ENCODE measurements around the gene ERC2.

ERC2 gene

DNA sequence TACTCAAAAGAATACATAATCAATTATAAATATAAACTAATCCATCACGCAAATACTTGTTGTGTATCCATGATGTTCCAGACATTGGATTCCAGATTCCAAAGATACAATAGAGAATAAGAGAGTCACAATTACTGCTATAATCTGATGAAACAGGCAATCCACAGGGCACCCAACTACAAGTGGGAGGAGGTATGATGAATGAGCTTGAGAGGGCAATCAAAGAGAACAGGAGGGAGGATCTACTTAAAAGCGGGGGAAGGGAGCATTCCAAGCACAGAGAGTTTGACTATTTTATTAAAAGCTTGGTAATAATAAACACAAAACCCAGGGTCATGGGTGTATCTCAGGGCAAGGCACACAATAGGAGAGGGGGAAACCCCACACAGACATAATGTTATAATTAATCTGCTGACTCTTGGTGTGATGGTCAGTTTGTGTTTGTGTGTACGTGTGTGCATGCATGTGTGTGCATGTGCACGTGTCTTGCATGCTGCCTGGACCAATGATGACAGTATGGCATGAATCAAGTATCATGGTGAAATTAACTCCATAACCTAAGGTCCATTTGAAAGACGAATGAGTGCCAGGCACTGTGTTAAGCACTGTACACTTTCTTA is 655.8 kb downstream of the ERC2 start:
- Histone ChIP-seq H3K27me3 (ENCODE audit: insufficient read depth, low read depth, severe bottlenecking) (no peaks in the 10 kb centered on the region), H3K4me3 (ENCODE audit: low read depth, low read length) (no peak overlapping the region), H3K27ac (no peak overlapping the region), H3K9me3 (ENCODE audit: severe bottlenecking) (no peaks in the 10 kb centered on the region), H3K36me3 (no peaks in the 10 kb centered on the region)
- no peak for DNase-seq
- TF ChIP-seq, protein P1, sequence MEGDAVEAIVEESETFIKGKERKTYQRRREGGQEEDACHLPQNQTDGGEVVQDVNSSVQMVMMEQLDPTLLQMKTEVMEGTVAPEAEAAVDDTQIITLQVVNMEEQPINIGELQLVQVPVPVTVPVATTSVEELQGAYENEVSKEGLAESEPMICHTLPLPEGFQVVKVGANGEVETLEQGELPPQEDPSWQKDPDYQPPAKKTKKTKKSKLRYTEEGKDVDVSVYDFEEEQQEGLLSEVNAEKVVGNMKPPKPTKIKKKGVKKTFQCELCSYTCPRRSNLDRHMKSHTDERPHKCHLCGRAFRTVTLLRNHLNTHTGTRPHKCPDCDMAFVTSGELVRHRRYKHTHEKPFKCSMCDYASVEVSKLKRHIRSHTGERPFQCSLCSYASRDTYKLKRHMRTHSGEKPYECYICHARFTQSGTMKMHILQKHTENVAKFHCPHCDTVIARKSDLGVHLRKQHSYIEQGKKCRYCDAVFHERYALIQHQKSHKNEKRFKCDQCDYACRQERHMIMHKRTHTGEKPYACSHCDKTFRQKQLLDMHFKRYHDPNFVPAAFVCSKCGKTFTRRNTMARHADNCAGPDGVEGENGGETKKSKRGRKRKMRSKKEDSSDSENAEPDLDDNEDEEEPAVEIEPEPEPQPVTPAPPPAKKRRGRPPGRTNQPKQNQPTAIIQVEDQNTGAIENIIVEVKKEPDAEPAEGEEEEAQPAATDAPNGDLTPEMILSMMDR (IDR thresholded peaks at IDR 0.05; ENCODE audit: low read depth, low read length): no peak

DNA sequence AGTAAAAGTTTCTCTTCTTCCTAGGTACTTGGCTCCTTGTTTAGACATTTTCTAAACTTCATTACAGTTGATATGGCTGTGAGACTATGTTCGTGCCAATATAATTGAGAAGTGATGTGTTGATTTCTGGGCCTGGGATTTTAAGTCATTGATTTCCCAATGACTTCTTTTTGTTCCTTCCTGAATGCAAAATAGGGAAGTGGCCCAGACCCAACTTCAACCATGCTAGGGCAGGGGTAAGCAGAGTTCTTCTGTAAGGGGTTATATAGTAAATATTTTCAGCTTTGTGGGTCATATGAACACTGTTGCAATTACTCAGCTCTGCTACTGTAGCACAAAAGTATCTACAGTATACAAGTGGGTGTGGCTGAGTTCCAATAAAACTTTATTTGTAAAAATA is 661.1 kb downstream of the ERC2 start:
- no peak for DNase-seq
- H3K9me3 ChIP-seq (ENCODE audit: severe bottlenecking): no peaks in the 10 kb centered on the region
- TF ChIP-seq, protein P1 (IDR thresholded peaks at IDR 0.05; ENCODE audit: low read depth, low read length): no peak

DNA sequence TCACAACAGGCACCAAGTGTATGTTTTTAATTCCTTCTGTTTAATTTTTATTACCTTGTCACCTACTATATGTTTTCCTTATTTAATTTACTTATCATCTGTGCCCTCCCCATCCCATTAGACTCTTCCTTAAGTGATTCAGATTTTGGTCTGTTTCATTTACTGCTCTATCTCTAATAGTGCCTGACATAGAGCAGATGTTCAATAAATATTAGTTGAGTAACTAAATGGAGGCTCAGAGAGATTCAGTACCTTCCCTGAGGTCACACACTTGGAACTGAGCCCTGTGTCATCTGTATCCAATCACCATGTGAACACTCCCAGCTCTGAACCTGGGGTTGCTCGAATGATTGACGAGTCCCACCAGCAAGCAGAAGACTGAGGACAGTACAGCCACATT is 663.1 kb downstream of the ERC2 start:
- H3K27ac ChIP-seq: no peak overlapping the region
- H3K9me3 ChIP-seq (ENCODE audit: severe bottlenecking): no peaks in the 10 kb centered on the region
- TF ChIP-seq, protein P1 (IDR thresholded peaks at IDR 0.05; ENCODE audit: low read depth, low read length): no peak
- H3K4me3 ChIP-seq (ENCODE audit: low read depth, low read length): no peak overlapping the region
- no peaks in the 10 kb centered on the region for H3K27me3 ChIP-seq (ENCODE audit: insufficient read depth, low read depth, severe bottlenecking)
- no peak for DNase-seq
- H3K36me3 ChIP-seq: no peaks in the 10 kb centered on the region

More for the DNA sequence above, 661.1 kb downstream of the ERC2 start:
- Histone ChIP-seq H3K36me3 (no peaks in the 10 kb centered on the region), H3K27ac (no peak overlapping the region), H3K27me3 (ENCODE audit: insufficient read depth, low read depth, severe bottlenecking) (no peaks in the 10 kb centered on the region), H3K4me3 (ENCODE audit: low read depth, low read length) (no peak overlapping the region)

DNA sequence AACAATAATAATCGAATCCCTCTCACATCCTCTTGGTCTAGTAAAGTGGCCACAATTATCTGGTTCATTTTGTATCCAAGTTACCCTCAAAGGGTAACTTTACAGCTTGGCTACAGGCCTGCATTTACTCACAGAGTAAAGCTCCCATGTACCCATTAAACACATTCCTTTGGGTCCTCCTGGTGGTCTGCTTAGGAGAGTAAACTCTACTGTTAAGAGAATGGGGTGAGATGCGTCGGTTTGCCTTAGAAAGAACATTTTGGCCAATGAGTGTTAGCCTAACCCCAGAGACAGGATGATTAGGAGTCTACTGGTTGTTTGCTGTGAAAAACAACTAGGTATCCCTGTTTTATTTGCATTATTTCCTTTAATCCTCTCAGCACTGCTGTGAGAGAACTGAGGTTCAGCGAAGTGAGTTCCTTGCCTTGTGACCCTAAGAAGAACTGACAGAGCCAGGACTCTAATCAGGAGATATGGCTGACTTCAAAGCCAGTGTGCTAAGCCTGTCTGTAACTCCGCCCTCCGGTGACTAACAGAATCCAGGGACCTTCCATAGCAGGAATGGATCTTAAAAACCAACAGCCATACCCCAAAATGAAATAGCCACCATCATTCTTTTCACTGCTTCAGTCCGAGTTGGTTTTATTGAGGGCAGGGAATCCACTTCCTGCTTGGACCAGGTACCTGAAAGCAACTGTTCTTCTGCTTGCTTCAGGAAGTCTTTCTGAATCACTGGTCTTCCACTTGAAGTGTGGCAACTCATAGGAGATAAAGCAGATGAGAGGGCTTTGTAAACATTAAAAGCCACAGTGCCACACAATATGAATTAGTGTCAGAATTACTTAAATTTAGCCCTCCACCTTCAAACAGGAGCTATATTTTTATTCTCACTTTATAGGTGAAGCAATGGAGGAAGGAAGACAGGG is 663.8 kb downstream of the ERC2 start:
- no peaks in the 10 kb centered on the region for H3K27me3 ChIP-seq (ENCODE audit: insufficient read depth, low read depth, severe bottlenecking)
- TF ChIP-seq, protein P1 (IDR thresholded peaks at IDR 0.05; ENCODE audit: low read depth, low read length): no peak
- H3K9me3 ChIP-seq (ENCODE audit: severe bottlenecking): no peaks in the 10 kb centered on the region
- H3K27ac ChIP-seq: no peak overlapping the region
- DNase-seq: peak; percentile 12
- no peaks in the 10 kb centered on the region for H3K36me3 ChIP-seq
- H3K4me3 ChIP-seq (ENCODE audit: low read depth, low read length): no peak overlapping the region

DNA sequence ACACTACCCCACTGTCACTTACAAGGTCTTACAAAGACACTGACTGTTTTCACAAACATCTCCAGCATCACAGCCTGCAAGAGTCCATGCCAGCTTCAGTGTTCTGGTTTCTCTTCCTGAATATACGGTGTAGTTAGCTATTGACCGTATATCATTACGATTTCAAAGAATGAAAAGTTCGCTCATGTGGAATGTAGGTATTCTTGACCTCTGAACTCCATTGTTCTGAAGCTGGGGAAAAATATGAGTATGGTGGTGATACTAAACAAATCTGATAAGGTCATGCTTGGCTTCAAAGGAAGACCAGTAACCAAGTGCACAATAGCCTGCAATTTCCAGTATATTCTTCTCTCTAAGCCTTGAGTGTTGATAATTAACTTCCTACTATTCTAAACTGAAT is 665.5 kb downstream of the ERC2 start:
- TF ChIP-seq, protein P1 (IDR thresholded peaks at IDR 0.05; ENCODE audit: low read depth, low read length): no peak
- Histone ChIP-seq H3K27ac (no peak overlapping the region), H3K27me3 (ENCODE audit: insufficient read depth, low read depth, severe bottlenecking) (no peaks in the 10 kb centered on the region), H3K4me3 (ENCODE audit: low read depth, low read length) (no peak overlapping the region), H3K36me3 (no peaks in the 10 kb centered on the region), H3K9me3 (ENCODE audit: severe bottlenecking) (no peaks in the 10 kb centered on the region)
- no peak for DNase-seq

Data from WERI-Rb-1 (cell line).